ENCODE data around the gene C12orf56. TPM values are rescaled to one million over a fixed set of nuclear protein-coding genes. Genes with fewer than 3 reads are reported as not detected.
"Not testable (repeated sequence)": the region's sequence is repeated elsewhere in the genome, so short reads cannot be mapped to it uniquely, and the experiment has no call there.

C12orf56 gene
- total RNA-seq, 2 donors from 2014 or later, result not detected

DNA sequence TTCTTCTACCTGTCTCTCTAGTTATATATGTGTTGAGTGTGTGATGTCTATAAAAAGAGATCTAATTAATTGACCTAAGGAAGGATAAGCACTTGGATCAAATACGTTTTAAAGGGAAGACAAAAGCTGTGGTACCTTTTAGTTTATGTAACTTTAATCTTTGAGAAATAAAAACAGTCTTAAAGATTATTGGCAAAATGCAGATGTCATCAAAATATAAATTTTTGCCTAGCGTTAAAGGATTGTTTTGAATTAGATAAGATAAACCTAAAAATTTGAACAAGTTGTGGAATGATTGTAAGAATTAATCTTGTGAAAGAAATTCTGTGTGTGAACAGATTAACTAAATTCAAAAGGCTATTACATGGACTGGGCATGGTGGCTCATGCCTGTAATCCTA lies 42.9 kb downstream of the C12orf56 start:
- no peak for ATAC-seq (replicated peaks)
- Mint-ChIP-seq H3K4me3 (no peak overlapping the region), H3K27me3 (no peaks in the 10 kb centered on the region), H3K27ac (no peak overlapping the region), H3K36me3 (ENCODE audit: low read depth) (no peaks in the 10 kb centered on the region), H3K9me3 (peaks cover 5% of the 10 kb centered on the region), H3K4me1 (no peaks in the 10 kb centered on the region)

DNA sequence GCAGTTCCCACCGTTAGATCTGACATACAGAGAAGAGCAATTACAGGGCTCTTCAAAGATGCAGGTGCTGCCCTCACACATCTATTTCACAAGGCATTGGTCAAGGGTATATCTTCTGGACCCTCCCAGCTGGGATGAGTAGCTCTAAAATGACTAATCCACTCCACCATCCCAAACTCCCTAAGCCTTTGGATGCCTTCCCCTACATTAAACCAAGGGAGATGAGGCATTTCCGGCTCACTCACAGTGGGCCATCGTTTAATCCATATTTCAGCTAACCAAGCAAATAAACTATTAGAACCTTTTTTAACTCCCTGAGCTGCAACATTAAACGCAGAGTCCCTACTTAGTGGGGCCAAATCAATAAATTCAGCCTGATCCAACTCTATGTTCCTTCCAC lies 45.9 kb downstream of the C12orf56 start:
- ATAC-seq (replicated peaks); H3K27me3 Mint-ChIP-seq; H3K36me3 Mint-ChIP-seq (ENCODE audit: low read depth); H3K9me3 Mint-ChIP-seq; H3K4me3 Mint-ChIP-seq; H3K27ac Mint-ChIP-seq; H3K4me1 Mint-ChIP-seq: not testable (repeated sequence)

GRCh38 chr12:64340546-64340945 lies 50.0 kb downstream of the C12orf56 start:
- H3K4me1 Mint-ChIP-seq; H3K4me3 Mint-ChIP-seq; H3K27me3 Mint-ChIP-seq; ATAC-seq (replicated peaks); H3K27ac Mint-ChIP-seq; H3K9me3 Mint-ChIP-seq; H3K36me3 Mint-ChIP-seq (ENCODE audit: low read depth): not testable (repeated sequence)

DNA sequence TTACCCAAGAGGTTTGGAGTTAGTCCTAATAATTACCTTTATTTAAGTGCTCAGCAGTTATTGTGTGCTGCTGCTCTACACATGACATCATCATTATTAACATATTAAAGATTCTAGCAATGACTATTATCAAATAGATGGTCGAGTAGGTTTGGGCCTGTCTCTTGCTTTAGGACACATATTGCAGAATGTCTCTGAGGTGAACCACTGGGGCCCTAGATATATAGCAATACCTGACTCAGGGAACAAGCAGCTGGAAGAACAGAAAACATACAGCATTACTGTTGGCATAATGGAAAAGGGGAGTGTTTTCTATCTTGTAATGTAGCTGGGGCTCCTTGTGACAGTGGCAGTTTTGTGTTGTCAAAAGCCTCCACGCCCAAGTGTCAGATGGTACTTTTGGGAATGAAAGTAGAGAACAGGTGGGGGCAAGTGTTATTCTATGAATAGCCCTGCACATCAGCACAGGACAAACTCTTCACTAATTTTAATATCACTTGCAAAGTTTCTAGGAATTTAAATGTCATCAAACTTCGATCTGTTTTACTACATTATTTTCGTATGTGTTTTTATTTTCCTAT lies 54.6 kb downstream of the C12orf56 start:
- Mint-ChIP-seq H3K27me3 (no peaks in the 10 kb centered on the region), H3K27ac (no peak overlapping the region), H3K36me3 (ENCODE audit: low read depth) (no peaks in the 10 kb centered on the region), H3K4me1 (no peaks in the 10 kb centered on the region), H3K4me3 (no peak overlapping the region), H3K9me3 (peaks cover 6% of the 10 kb centered on the region)
- ATAC-seq (replicated peaks), result no peak

GRCh38 chr12:64332938-64333337 lies 57.6 kb downstream of the C12orf56 start:
- no peaks in the 10 kb centered on the region for H3K9me3 Mint-ChIP-seq
- ATAC-seq (replicated peaks), result no peak
- no peaks in the 10 kb centered on the region for H3K36me3 Mint-ChIP-seq (ENCODE audit: low read depth)
- H3K4me1 Mint-ChIP-seq, result no peaks in the 10 kb centered on the region
- H3K4me3 Mint-ChIP-seq, result no peak overlapping the region
- no peaks in the 10 kb centered on the region for H3K27me3 Mint-ChIP-seq
- no peak overlapping the region for H3K27ac Mint-ChIP-seq

DNA sequence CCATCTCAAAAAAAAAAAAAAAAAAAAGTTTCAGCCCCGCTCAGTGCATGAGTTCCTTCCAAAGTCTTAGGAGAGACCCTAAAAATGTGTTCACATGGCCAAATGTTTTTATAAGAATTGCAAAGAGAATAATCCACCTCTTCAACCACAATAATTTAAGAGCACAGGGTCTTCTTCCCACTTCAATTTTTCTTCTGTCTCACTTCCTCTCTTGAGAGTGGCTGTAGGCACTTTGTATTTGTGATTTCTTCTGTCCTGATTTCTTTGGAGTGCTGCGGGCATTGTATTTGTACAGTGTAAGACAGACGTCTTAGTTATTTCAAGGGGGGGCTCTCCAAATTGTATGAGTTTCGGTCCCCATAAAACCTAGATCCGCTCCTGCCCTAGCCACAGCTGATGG lies 58.3 kb downstream of the C12orf56 start:
- Mint-ChIP-seq H3K9me3 (no peaks in the 10 kb centered on the region), H3K27ac (no peak overlapping the region), H3K27me3 (no peaks in the 10 kb centered on the region), H3K36me3 (ENCODE audit: low read depth) (no peaks in the 10 kb centered on the region), H3K4me1 (no peaks in the 10 kb centered on the region), H3K4me3 (no peak overlapping the region)
- no peak for ATAC-seq (replicated peaks)

GRCh38 chr12:64329031-64329710 lies 61.4 kb downstream of the C12orf56 start:
- not testable (repeated sequence) for H3K4me1 Mint-ChIP-seq; ATAC-seq (replicated peaks); H3K27me3 Mint-ChIP-seq; H3K9me3 Mint-ChIP-seq; H3K4me3 Mint-ChIP-seq; H3K27ac Mint-ChIP-seq; H3K36me3 Mint-ChIP-seq (ENCODE audit: low read depth)

GRCh38 chr12:64325055-64325454 lies 65.5 kb downstream of the C12orf56 start:
- H3K36me3 Mint-ChIP-seq (ENCODE audit: low read depth), result no peaks in the 10 kb centered on the region
- H3K9me3 Mint-ChIP-seq, result peaks cover 5% of the 10 kb centered on the region
- H3K4me1 Mint-ChIP-seq, result no peaks in the 10 kb centered on the region
- H3K4me3 Mint-ChIP-seq, result no peak overlapping the region
- H3K27ac Mint-ChIP-seq, result no peak overlapping the region
- no peak for ATAC-seq (replicated peaks)
- H3K27me3 Mint-ChIP-seq, result no peaks in the 10 kb centered on the region

- H3K4me3 Mint-ChIP-seq, result no peak overlapping the region
- no peaks in the 10 kb centered on the region for H3K27me3 Mint-ChIP-seq
- ATAC-seq (replicated peaks), result no peak
- H3K36me3 Mint-ChIP-seq (ENCODE audit: low read depth), result no peaks in the 10 kb centered on the region
- no peaks in the 10 kb centered on the region for H3K4me1 Mint-ChIP-seq
- peaks cover 5% of the 10 kb centered on the region for H3K9me3 Mint-ChIP-seq
- H3K27ac Mint-ChIP-seq, result no peak overlapping the region
These were observed 66.9 kb downstream of the C12orf56 start for GRCh38 chr12:64323476-64324225.

GRCh38 chr12:64323006-64323405 lies 67.6 kb downstream of the C12orf56 start:
- Mint-ChIP-seq H3K4me3 (no peak overlapping the region), H3K27ac (no peak overlapping the region), H3K9me3 (peaks cover 5% of the 10 kb centered on the region), H3K4me1 (no peaks in the 10 kb centered on the region), H3K36me3 (ENCODE audit: low read depth) (no peaks in the 10 kb centered on the region), H3K27me3 (no peaks in the 10 kb centered on the region)
- ATAC-seq (replicated peaks), result no peak

DNA sequence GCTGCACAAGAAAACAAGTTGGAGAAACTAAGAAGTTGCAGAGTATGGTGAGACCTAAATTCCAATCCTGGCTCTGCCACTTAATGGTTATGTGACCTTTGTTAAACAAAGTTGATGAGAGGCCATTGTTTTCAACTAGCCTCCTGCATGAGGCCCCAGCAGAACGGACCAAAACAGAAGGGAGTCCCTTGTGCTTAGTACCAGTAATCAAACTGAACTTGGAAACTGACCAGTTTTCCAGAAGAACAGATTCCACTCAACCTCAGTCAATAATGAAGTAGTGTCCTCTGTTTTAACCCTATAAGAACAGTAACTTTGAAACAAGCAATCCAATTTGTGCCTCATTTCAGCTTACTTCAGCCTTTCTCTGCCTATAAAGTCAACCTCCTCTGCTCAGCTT lies 69.9 kb downstream of the C12orf56 start:
- ATAC-seq (replicated peaks), result no peak
- H3K4me3 Mint-ChIP-seq, result no peak overlapping the region
- H3K27me3 Mint-ChIP-seq, result peaks cover 3% of the 10 kb centered on the region
- H3K4me1 Mint-ChIP-seq, result no peaks in the 10 kb centered on the region
- peaks cover 5% of the 10 kb centered on the region for H3K9me3 Mint-ChIP-seq
- no peaks in the 10 kb centered on the region for H3K36me3 Mint-ChIP-seq (ENCODE audit: low read depth)
- H3K27ac Mint-ChIP-seq, result no peak overlapping the region

- not testable (repeated sequence) for ATAC-seq (replicated peaks); H3K4me1 Mint-ChIP-seq; H3K4me3 Mint-ChIP-seq; H3K27ac Mint-ChIP-seq; H3K9me3 Mint-ChIP-seq; H3K36me3 Mint-ChIP-seq (ENCODE audit: low read depth); H3K27me3 Mint-ChIP-seq
These were observed 70.9 kb downstream of the C12orf56 start for GRCh38 chr12:64319540-64320225.

DNA sequence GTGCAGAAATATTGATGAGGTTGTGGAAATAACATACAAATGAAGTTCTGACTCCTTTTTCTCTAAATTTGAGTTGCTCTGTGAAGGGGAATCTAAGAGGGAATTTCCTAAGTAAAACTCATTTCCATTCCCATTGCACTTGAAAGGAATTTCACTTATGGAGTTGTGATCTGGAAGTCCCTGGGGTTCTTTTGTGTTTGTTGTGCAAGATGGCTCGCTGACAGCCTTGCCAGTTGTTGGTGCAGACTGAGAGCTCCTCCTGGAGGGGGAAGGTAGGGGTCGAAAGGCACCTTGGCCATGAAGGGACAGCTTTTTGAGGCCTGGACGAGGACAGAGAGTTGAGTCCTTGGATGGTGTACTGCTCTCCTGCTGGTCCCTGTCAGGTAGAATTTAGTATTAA lies 72.0 kb downstream of the C12orf56 start:
- H3K27me3 Mint-ChIP-seq, result peaks cover 3% of the 10 kb centered on the region
- peaks cover 5% of the 10 kb centered on the region for H3K9me3 Mint-ChIP-seq
- H3K4me1 Mint-ChIP-seq, result no peaks in the 10 kb centered on the region
- H3K36me3 Mint-ChIP-seq (ENCODE audit: low read depth), result no peaks in the 10 kb centered on the region
- no peak overlapping the region for H3K4me3 Mint-ChIP-seq
- no peak for ATAC-seq (replicated peaks)
- H3K27ac Mint-ChIP-seq, result no peak overlapping the region

DNA sequence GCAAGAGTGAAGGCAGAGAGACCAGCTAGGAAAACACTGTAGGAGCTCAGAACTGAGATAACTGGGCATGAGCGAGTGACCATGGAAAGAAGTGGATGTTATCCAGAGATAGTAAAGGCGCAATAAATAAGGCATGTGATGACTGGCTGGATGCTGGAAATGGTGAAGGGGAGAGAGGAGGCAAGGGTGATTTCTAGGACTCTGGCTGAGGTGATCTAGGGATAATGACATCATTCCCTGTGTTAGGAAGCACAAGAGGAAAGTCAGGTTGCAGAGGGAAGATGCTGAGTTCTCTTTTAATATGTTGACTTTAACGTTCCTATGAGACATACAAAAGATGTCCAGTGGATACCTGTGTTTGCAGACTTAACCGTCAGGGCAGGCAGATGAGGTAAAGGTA lies 78.7 kb downstream of the C12orf56 start:
- H3K4me3 Mint-ChIP-seq, result no peak overlapping the region
- no peaks in the 10 kb centered on the region for H3K27me3 Mint-ChIP-seq
- ATAC-seq (replicated peaks), result no peak
- peaks cover 5% of the 10 kb centered on the region for H3K4me1 Mint-ChIP-seq
- H3K27ac Mint-ChIP-seq, result no peak overlapping the region
- no peaks in the 10 kb centered on the region for H3K9me3 Mint-ChIP-seq
- no peaks in the 10 kb centered on the region for H3K36me3 Mint-ChIP-seq (ENCODE audit: low read depth)

GRCh38 chr12:64304571-64304970 lies 86.0 kb downstream of the C12orf56 start:
- Mint-ChIP-seq H3K27me3 (peaks cover 3% of the 10 kb centered on the region), H3K36me3 (ENCODE audit: low read depth) (no peaks in the 10 kb centered on the region), H3K9me3 (no peaks in the 10 kb centered on the region), H3K4me3 (no peak overlapping the region), H3K4me1 (no peaks in the 10 kb centered on the region), H3K27ac (no peak overlapping the region)
- no peak for ATAC-seq (replicated peaks)

Measured in activated T-helper 17 cell treated with anti-CD3 and anti-CD28 coated beads, Interleukin-2, amount 50 U/mL, for 72 hours (primary cell).